ENCODE results near the gene DENND1A. TPM values are rescaled to one million over a fixed set of nuclear protein-coding genes. Genes with fewer than 3 reads are reported as not detected.
"Not testable (repeated sequence)": the region's sequence is repeated elsewhere in the genome, so short reads cannot be mapped to it uniquely, and the experiment has no call there.

DENND1A gene
- total and polyA plus RNA-seq, 2 experiments from 2014 or later, result 13.1 to 28.7 TPM

- not testable (repeated sequence) for H3K4me3 Mint-ChIP-seq; H2AFZ ChIP-seq; H3K4me1 ChIP-seq (ENCODE audit: insufficient read depth); H3K27me3 ChIP-seq (ENCODE audit: insufficient read depth); ATAC-seq; H4K20me1 ChIP-seq (replicated peaks; ENCODE audit: insufficient read depth); H3K4me2 ChIP-seq; H3K27me3 Mint-ChIP-seq (ENCODE audit: insufficient read depth, low read depth, poor library complexity); H3K27ac Mint-ChIP-seq; H3K4me3 ChIP-seq; H3K9me2 ChIP-seq (ENCODE audit: insufficient read depth); DNase-seq (ENCODE audit: low spot score); H3K36me3 ChIP-seq (ENCODE audit: insufficient read depth); H3F3A ChIP-seq (replicated peaks; ENCODE audit: low read depth); H3K27ac ChIP-seq (ENCODE audit: low read depth)
- H3K79me2 ChIP-seq (replicated peaks; ENCODE audit: insufficient read depth), result peaks cover 66% of the 10 kb centered on the region
- Mint-ChIP-seq H3K9me3 (peaks cover 14% of the 10 kb centered on the region), H3K36me3 (ENCODE audit: low read depth) (peaks cover 26% of the 10 kb centered on the region), H3K4me1 (peaks cover 14% of the 10 kb centered on the region)
Measured at GRCh38 chr9:123885834-123886233, 44.1 kb downstream of the DENND1A start.

- Mint-ChIP-seq H3K4me1 (peaks cover 10% of the 10 kb centered on the region), H3K9me3 (peaks cover 12% of the 10 kb centered on the region), H3K27ac (no peak overlapping the region), H3K4me3 (no peak overlapping the region), H3K36me3 (ENCODE audit: low read depth) (peaks cover 16% of the 10 kb centered on the region), H3K27me3 (ENCODE audit: insufficient read depth, low read depth, poor library complexity) (peaks cover 3% of the 10 kb centered on the region)
- Histone ChIP-seq H3K27me3 (ENCODE audit: insufficient read depth) (no peaks in the 10 kb centered on the region), H3K79me2 (replicated peaks; ENCODE audit: insufficient read depth) (peaks cover 51% of the 10 kb centered on the region), H3K9me2 (ENCODE audit: insufficient read depth) (no peaks in the 10 kb centered on the region), H2AFZ (no peak overlapping the region), H4K20me1 (replicated peaks; ENCODE audit: insufficient read depth) (peaks cover 4% of the 10 kb centered on the region; the same call in 1 of the 2 replicates), H3K36me3 (ENCODE audit: insufficient read depth) (no peaks in the 10 kb centered on the region; the same call in 1 of the 2 replicates), H3K4me1 (ENCODE audit: insufficient read depth) (no peaks in the 10 kb centered on the region), H3K4me2 (no peak overlapping the region), H3K27ac (ENCODE audit: low read depth) (no peak overlapping the region), H3K4me3 (no peak overlapping the region), H3F3A (replicated peaks; ENCODE audit: low read depth) (no peaks in the 10 kb centered on the region)
- no peak for DNase-seq (ENCODE audit: low spot score)
- no peak for ATAC-seq
- TF ChIP-seq CREB1 (CRISPR knock-in tag; IDR thresholded peaks at IDR 0.05; ENCODE audit: low read depth), result no peak
- TF ChIP-seq ZNF462 (CRISPR knock-in tag; IDR thresholded peaks at IDR 0.05), result no peak
- TF ChIP-seq EZH2phosphoT487 (IDR thresholded peaks at IDR 0.05; ENCODE audit: unreplicated experiment), result no peak
- TF ChIP-seq NANOG (IDR thresholded peaks at IDR 0.05; ENCODE audit: borderline replicate concordance), result no peak
- TF ChIP-seq ETS1 (IDR thresholded peaks at IDR 0.05), result no peak
- no peak for TF ChIP-seq JUNB (IDR thresholded peaks at IDR 0.05; ENCODE audit: unreplicated experiment)
- TF ChIP-seq ZNF114 (CRISPR knock-in tag; IDR thresholded peaks at IDR 0.05), result no peak
- TF ChIP-seq CTCF (conservative IDR thresholded peaks at IDR 0.05; ENCODE audit: low read depth in 2 of 2), result no peak
- TF ChIP-seq EZH2 (IDR thresholded peaks at IDR 0.05; ENCODE audit: low read depth, unreplicated experiment), result no peak
- TF ChIP-seq REST (IDR thresholded peaks at IDR 0.05; ENCODE audit: unreplicated experiment), result no peak
Measured at GRCh38 chr9:123883634-123884033, 46.3 kb downstream of the DENND1A start.
